ENCODE measurements around the gene NAT8L.
"Not testable (repeated sequence)": the region's sequence is repeated elsewhere in the genome, so short reads cannot be mapped to it uniquely, and the experiment has no call there.

The NAT8L gene

GRCh38 chr4:2059046-2059725 lies at the start of gene NAT8L:
NAT8L (plus strand) TSS chr4:2059327; CDS start chr4:2059512, 185 bp downstream.
- DNase-seq (ENCODE audit: low spot score) (peak; percentile 49), FAIRE-seq (no peak)

DNA sequence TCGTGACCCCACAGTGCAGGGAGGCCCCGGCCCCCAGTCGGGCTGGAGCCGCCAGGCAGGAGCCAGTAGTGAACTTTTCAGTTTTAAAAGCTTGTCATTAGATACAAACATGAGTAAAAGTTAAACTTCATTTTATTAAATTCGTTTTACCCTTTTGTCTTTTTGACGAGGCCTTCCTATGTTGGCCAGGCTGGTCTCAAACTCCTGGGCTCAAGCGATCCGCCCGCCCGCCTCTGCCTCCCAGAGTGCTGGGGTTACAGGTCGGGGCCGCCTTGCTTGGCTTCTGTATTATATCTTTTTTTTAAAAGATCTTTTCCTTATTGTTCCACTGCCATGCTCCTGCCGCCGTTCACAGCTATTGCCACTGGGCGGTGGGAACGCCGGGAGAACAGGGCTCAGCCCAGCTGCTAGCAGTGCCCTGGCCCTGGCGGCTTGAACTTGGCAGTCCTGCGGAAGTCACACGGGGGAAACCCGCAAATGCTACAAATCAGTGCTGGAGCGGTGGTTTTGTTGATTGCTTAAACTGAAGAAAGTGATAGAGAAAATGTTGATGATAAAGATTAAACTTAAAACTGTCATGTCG lies 49.4 kb upstream of the NAT8L start:
- DNase-seq (ENCODE audit: low spot score) (peak; percentile 63), FAIRE-seq (no peak)

- FAIRE-seq = no peak
- DNase-seq (ENCODE audit: low spot score) = no peak
Observed at GRCh38 chr4:2011583-2011982, 47.5 kb upstream of the NAT8L start.

DNA sequence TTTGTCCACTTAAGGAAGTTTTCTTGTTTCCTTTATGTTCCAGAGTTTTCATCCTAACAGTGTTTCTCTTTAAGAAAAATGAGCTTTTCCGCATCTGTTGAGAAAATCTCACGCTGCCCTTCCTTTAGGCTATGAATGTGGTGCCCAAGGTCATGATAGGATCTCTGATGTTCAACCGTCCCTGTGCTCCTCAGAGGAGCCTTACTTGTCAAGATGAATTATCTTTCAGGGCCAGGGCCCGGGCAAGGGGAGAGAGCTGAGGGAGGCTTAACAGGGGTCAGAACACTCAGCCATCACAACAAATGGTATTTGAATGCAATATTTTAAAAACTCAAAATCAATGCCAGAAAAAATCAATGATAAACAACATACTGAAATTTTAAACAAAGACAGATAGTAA lies 44.1 kb upstream of the NAT8L start:
- DNase-seq (ENCODE audit: low spot score) (no peak), FAIRE-seq (no peak)

DNA sequence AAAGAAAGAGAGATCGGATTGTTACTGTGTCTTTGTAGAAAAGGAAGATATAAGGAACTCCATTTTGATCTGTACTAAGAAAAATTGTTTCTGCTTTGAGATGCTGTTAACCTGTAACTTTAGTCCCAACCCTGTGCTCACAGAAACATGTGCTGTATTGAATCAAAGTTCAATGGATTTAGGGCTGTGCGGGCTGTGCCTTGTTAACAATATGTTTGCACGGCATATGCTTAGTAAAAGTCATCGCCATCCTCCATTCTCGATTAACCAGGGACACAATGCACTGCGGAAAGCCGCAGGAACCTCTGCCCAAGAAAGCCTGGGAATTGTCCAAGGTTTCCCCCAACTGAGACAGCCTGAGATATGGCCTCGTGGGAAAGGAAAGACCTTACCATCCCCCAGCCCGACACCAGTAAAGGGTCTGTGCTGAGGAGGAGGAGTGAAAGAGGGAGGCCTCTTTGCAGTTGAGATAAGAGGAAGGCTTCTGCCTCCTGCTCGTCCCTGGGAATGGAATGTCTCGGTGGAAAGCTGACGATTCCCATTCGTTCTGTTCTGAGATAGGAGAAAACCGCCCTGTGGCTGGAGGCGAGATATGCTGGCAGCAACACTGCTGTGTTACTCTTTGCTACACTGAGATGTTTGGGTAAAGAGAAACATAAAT lies 37.6 kb upstream of the NAT8L start:
- not testable (repeated sequence) for FAIRE-seq; DNase-seq (ENCODE audit: low spot score)

- no peak for DNase-seq (ENCODE audit: low spot score)
- no peak for FAIRE-seq
Observed at GRCh38 chr4:2024683-2025082, 34.4 kb upstream of the NAT8L start.

GRCh38 chr4:2025817-2026216 lies 33.3 kb upstream of the NAT8L start:
- DNase-seq (ENCODE audit: low spot score) (no peak), FAIRE-seq (no peak)

GRCh38 chr4:2027120-2027519 lies 32.0 kb upstream of the NAT8L start:
- not testable (repeated sequence) for DNase-seq (ENCODE audit: low spot score); FAIRE-seq

- not testable (repeated sequence) for FAIRE-seq; DNase-seq (ENCODE audit: low spot score)
Observed at GRCh38 chr4:2031161-2031560, 28.0 kb upstream of the NAT8L start.

DNA sequence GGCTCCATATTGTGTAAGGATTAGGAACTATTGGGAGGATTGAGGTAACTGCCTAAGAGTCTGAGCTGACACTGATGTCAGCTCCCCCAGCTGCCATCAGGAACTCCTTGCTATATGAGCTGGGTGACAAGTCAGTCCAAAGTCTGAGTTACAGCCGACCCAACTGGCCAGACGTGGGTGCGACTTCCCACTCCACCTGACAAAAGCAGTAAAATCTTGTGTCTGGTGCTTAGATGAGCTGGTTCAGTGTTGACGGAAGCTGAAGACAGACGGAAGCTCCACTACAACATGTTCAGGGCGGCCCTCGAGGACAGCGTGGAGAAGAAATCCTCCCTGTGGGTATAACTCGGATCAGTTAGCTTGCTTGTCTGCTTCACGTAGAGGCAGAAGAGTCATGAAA lies 22.8 kb upstream of the NAT8L start:
- DNase-seq (ENCODE audit: low spot score) (no peak), FAIRE-seq (no peak)

GRCh38 chr4:2036866-2037265 lies 22.3 kb upstream of the NAT8L start:
- no peak for DNase-seq (ENCODE audit: low spot score)
- FAIRE-seq = no peak

GRCh38 chr4:2040391-2041238 lies 18.5 kb upstream of the NAT8L start:
- FAIRE-seq (no peak), DNase-seq (ENCODE audit: low spot score) (no peak)

- DNase-seq (ENCODE audit: low spot score) = peak; percentile 88
- no peak for FAIRE-seq
Observed at GRCh38 chr4:2041239-2042130, 17.6 kb upstream of the NAT8L start.

GRCh38 chr4:2042204-2042946 lies 16.8 kb upstream of the NAT8L start:
- DNase-seq (ENCODE audit: low spot score) = peak; percentile 39
- FAIRE-seq = no peak

- FAIRE-seq = no peak
- no peak for DNase-seq (ENCODE audit: low spot score)
Observed at GRCh38 chr4:2042947-2043395, 16.2 kb upstream of the NAT8L start.

DNA sequence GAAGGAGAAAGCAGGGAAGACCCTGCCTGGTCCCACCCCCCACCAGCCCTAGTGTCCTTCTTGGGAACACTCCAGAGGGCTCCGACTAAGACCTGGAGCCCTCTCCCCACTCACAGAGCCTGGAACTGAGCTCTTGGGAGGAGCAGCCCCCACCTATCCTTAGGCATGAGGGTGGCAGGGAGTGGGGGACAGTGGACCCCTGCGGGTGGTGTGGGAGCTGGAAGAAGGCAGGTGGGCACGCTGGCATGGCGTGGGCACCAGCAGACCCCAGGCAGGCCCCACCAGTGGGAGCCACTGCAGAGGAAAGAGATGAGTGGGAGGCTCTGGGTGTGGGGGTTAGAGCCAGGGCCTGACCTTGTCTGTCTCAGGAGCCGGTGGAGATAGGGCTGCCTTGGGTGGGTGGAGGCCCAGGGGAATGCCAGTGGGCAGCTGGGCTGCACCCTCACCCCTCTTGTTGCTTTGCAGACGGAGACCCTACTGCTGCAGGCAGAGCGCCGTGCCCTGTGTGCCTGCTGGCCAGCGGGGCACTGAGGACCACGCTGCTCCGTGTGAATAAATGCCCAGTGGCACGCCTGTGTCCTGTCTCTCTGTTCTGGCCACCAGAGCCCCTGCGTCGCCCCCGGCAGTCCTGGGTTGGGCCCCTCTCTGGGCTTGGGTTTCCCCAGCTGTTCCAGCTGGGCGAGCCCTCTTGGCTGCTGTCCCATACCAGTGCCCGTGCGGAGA lies 15.6 kb upstream of the NAT8L start:
- DNase-seq (ENCODE audit: low spot score) = no peak
- no peak for FAIRE-seq

DNA sequence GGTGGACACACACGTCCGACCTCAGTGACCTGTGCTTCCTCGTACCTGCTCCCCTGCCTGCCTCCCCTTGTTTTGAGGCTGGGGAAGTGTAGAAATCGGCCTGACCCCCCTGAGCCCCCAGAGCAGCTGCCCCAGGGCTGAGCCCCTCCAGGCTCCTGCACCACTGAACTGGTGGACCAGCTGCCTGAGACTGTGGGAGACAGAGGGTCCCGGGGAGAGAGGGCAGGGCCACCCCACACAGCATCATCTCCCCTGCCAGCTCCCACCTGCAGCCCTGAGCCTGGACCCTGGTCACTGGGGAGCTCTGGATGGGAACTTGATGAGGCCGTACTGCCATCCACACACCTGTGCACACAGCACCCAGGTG lies 15.0 kb upstream of the NAT8L start:
- no peak for FAIRE-seq
- no peak for DNase-seq (ENCODE audit: low spot score)

DNA sequence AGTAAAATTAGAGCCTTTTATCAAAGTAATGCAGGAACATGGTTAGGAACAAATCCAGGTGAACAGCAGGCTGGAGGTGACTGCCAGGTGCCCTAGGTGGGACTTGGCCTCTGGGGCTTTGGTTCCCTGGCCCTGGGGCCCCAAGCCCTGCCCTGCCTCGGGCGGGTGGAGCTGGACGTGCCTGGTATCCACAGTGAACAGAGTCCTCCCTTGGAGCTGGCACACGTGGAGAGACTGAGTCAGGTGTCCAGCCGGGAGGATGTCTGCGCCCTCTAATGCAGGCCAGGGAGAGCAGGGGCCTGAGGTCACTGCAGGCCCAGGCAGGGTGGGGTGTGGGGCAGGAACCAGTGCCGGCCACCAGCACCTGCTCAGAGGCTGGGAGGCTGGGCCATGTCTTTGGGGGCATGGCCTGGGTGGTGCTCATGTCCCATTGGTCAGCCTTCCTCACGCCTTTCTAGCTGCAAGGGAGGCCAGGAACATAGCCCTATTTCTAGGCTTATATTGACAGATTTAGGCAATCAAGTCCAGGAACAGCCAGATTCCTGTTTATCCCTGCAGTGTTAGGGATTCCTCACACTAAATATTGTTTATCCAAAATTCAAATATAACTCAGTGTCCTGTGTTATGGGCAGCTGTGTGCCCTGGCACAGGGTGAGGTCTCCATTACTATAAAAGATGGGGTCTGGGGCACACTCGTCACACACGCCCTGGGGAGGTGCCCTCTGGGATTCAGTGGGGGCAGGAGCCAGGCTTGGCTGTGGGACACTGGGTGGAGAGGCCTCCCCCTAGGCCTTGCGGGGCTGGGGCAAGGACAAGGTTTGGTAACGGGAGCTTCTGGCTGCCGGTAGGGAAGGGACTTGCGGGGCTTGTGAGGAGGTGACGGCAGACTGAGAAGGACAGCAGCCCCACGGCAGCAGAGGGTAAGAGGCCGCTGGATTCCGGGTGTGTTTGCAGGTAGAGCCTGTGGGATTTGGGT lies 14.3 kb upstream of the NAT8L start:
- no peak for DNase-seq (ENCODE audit: low spot score)
- FAIRE-seq = no peak
